Measurements from ENCODE around the gene C5AR1. TPM values are rescaled to one million over a fixed set of nuclear protein-coding genes. Genes with fewer than 3 reads are reported as not detected.

Gene C5AR1
- total RNA-seq, 1 experiment from 2014 or later, result 8.5 TPM

DNA sequence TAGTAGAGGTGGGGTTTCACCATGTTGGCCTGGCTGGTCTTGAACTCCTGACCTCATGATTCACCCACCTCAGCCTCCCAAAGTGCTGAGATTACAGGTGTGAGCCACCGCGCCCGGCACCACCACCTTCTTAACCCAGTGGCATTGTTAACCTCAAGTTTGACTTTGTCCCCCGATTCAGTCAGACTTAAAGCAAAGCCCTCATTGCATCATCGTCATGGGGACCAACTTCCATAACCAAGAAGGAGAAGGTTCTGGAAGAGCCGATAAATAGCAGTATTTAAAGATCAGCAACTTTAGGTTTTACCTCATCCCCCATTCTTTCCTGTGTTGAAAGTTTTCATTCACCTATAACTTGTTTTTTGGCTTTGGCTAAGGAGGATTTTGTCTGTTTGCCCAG lies 41.6 kb upstream of the C5AR1 start:
- BruUV-seq (replicated peaks), result no TSS peak
- POLR2A ChIA-PET (ENCODE audit: unreplicated experiment), result no interaction called here

DNA sequence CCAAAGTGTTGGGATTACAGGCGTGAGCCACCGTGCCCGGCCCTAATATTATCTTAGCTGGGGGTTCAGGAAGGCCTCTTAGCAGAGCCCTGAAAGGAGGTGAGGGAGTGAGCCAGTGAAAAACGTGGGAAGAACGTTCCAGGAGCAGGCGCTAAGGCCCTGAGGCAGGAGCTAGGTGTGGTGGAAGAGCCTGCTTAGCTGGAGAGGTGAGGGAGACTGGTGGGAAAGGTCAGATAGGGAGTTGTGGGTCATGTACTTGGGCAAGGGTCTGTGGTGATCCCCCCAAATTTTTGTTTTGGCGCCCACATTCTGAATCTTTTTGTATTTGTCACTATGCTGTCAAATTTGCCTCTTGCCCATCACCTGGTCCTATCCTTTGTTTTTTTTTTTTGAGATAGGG lies 40.1 kb upstream of the C5AR1 start:
- no peaks in the 10 kb centered on the region for H3K27me3 ChIP-seq (ENCODE audit: insufficient read depth, low read depth)
- H3K9me3 ChIP-seq (ENCODE audit: insufficient read depth, low read depth), result no peaks in the 10 kb centered on the region
- no peaks in the 10 kb centered on the region for H3K9me2 ChIP-seq (ENCODE audit: insufficient read depth)
- peaks cover 11% of the 10 kb centered on the region; the same call in 1 of the 2 replicates for H3K36me3 ChIP-seq (ENCODE audit: low read depth)
- no TSS peak for BruUV-seq (replicated peaks)
- 0 out of 2 replicates have a peak, but pooled peaks cover 4% of the 10 kb centered on the region for H3K4me1 ChIP-seq (replicated peaks; ENCODE audit: insufficient read depth)
- TF ChIP-seq EZH2 (IDR thresholded peaks at IDR 0.05; ENCODE audit: low read depth), result no peak
- TF ChIP-seq CTCF (conservative IDR thresholded peaks at IDR 0.05), result no peak
- ChIA-PET CTCF (no interaction called here), POLR2A (ENCODE audit: unreplicated experiment) (interaction anchor here (0.7 kb wide), 1 partner anchor 158 kb away, joined by 7 read pairs; no protein-coding TSS in a partner anchor)
- no peaks in the 10 kb centered on the region for H4K20me1 ChIP-seq (ENCODE audit: insufficient read depth)
- DNase-seq, result no peak
- no peak overlapping the region for H3K27ac ChIP-seq
- intact Hi-C loops (cut with micrococcal nuclease; ENCODE audit: unreplicated experiment), result no loop called here
- H3K4me3 ChIP-seq, result no peak overlapping the region
- peaks cover 14% of the 10 kb centered on the region for H3F3A ChIP-seq (ENCODE audit: insufficient read depth, low read depth)
- no peaks in the 10 kb centered on the region for H3K79me2 ChIP-seq (ENCODE audit: low read depth)
- H3K4me2 ChIP-seq, result no peak overlapping the region
- no peak overlapping the region for H2AFZ ChIP-seq

More for the DNA sequence above, 41.6 kb upstream of the C5AR1 start:
- TF ChIP-seq EZH2 (IDR thresholded peaks at IDR 0.05; ENCODE audit: low read depth) (no peak), CTCF (conservative IDR thresholded peaks at IDR 0.05) (no peak)
- Histone ChIP-seq H3K27me3 (ENCODE audit: insufficient read depth, low read depth) (no peaks in the 10 kb centered on the region), H3F3A (ENCODE audit: insufficient read depth, low read depth) (peaks cover 6% of the 10 kb centered on the region; the same call in 1 of the 2 replicates), H3K79me2 (ENCODE audit: low read depth) (no peaks in the 10 kb centered on the region), H2AFZ (no peak overlapping the region), H3K4me3 (no peak overlapping the region), H3K4me1 (replicated peaks; ENCODE audit: insufficient read depth) (0 out of 2 replicates have a peak, but pooled peaks cover 4% of the 10 kb centered on the region), H3K9me2 (ENCODE audit: insufficient read depth) (no peaks in the 10 kb centered on the region), H3K4me2 (no peak overlapping the region), H3K9me3 (ENCODE audit: insufficient read depth, low read depth) (no peaks in the 10 kb centered on the region), H3K36me3 (ENCODE audit: low read depth) (peaks cover 11% of the 10 kb centered on the region; the same call in 1 of the 2 replicates), H4K20me1 (ENCODE audit: insufficient read depth) (no peaks in the 10 kb centered on the region), H3K27ac (no peak overlapping the region)
- DNase-seq, result peak in 1 of 2 experiments; percentile 27
- intact Hi-C loops (cut with micrococcal nuclease; ENCODE audit: unreplicated experiment), result no loop called here
- CTCF ChIA-PET, result no interaction called here

- no peak overlapping the region for H3K27ac ChIP-seq
- H3F3A ChIP-seq (ENCODE audit: insufficient read depth, low read depth), result peaks cover 15% of the 10 kb centered on the region
- TF ChIP-seq EZH2 (IDR thresholded peaks at IDR 0.05; ENCODE audit: low read depth), result no peak
- no peak for TF ChIP-seq CTCF (conservative IDR thresholded peaks at IDR 0.05)
- intact Hi-C loops (cut with micrococcal nuclease; ENCODE audit: unreplicated experiment), result loop anchor here (10.0 kb wide), 1 partner anchor 334 kb away; the partner anchor contains the start of gene BICRA
- H2AFZ ChIP-seq, result no peak overlapping the region
- no peak for DNase-seq
- ChIA-PET CTCF (no interaction called here), POLR2A (ENCODE audit: unreplicated experiment) (no interaction called here)
- H3K79me2 ChIP-seq (ENCODE audit: low read depth), result no peaks in the 10 kb centered on the region
- H3K9me3 ChIP-seq (ENCODE audit: insufficient read depth, low read depth), result no peaks in the 10 kb centered on the region
- H4K20me1 ChIP-seq (ENCODE audit: insufficient read depth), result no peaks in the 10 kb centered on the region
- H3K4me2 ChIP-seq, result no peak overlapping the region
- 0 out of 2 replicates have a peak, but pooled peaks cover 4% of the 10 kb centered on the region for H3K4me1 ChIP-seq (replicated peaks; ENCODE audit: insufficient read depth)
- H3K27me3 ChIP-seq (ENCODE audit: insufficient read depth, low read depth), result no peaks in the 10 kb centered on the region
- no peak overlapping the region for H3K4me3 ChIP-seq
- no peaks in the 10 kb centered on the region for H3K9me2 ChIP-seq (ENCODE audit: insufficient read depth)
- BruUV-seq (replicated peaks), result no TSS peak
- peaks cover 6% of the 10 kb centered on the region; the same call in 1 of the 2 replicates for H3K36me3 ChIP-seq (ENCODE audit: low read depth)
Observed at GRCh38 chr19:47270408-47270807, 39.3 kb upstream of the C5AR1 start.

Measured in PC-9 (cell line).